ENCODE measurements around the gene BTBD18. TPM values are rescaled to one million over a fixed set of nuclear protein-coding genes. Genes with fewer than 3 reads are reported as not detected.

Gene BTBD18
- total RNA-seq, 2 donors from 2014 or later, result not detected

GRCh38 chr11:57787006-57787604 lies 35.5 kb upstream of the BTBD18 start:
- DNase-seq (ENCODE audit: low spot score), result no peak
- H3K4me3 ChIP-seq, result no peak overlapping the region
- no peaks in the 10 kb centered on the region for H3K27me3 ChIP-seq
- no peaks in the 10 kb centered on the region for H3K9me3 ChIP-seq
- peaks cover 0 to 97% of the 10 kb centered on the region in 2 donors for H3K4me1 ChIP-seq
- peaks cover 15% of the 10 kb centered on the region for H3K36me3 ChIP-seq
- TF ChIP-seq CTCF (IDR thresholded peaks at IDR 0.05), result no peak
- H3K27ac ChIP-seq, result peak overlapping the region in 1 of 2 donors; percentile 35

GRCh38 chr11:57786436-57786835 lies 34.8 kb upstream of the BTBD18 start:
- H3K4me3 ChIP-seq, result no peak overlapping the region
- H3K36me3 ChIP-seq, result peaks cover 8% of the 10 kb centered on the region
- H3K4me1 ChIP-seq, result peaks cover 0 to 97% of the 10 kb centered on the region in 2 donors
- DNase-seq (ENCODE audit: low spot score), result no peak
- TF ChIP-seq CTCF (IDR thresholded peaks at IDR 0.05), result no peak
- no peaks in the 10 kb centered on the region for H3K9me3 ChIP-seq
- H3K27me3 ChIP-seq, result no peaks in the 10 kb centered on the region
- peak overlapping the region in 1 of 2 donors; percentile 35 for H3K27ac ChIP-seq

- Histone ChIP-seq H3K4me1 (peaks cover 0 to 99% of the 10 kb centered on the region in 2 donors), H3K4me3 (no peak overlapping the region), H3K36me3 (no peaks in the 10 kb centered on the region), H3K27me3 (no peaks in the 10 kb centered on the region), H3K27ac (no peak overlapping the region), H3K9me3 (no peaks in the 10 kb centered on the region)
- no peak for TF ChIP-seq CTCF (IDR thresholded peaks at IDR 0.05)
- DNase-seq (ENCODE audit: low spot score), result no peak
Measured at GRCh38 chr11:57785072-57785471, 33.5 kb upstream of the BTBD18 start.

- Histone ChIP-seq H3K9me3 (no peaks in the 10 kb centered on the region), H3K27ac (peak overlapping the region; percentile 79 to 90), H3K36me3 (no peaks in the 10 kb centered on the region), H3K27me3 (no peaks in the 10 kb centered on the region), H3K4me1 (peaks cover 0 to 99% of the 10 kb centered on the region in 2 donors), H3K4me3 (no peak overlapping the region)
- DNase-seq (ENCODE audit: low spot score), result no peak
- TF ChIP-seq CTCF (IDR thresholded peaks at IDR 0.05), result no peak
Measured at GRCh38 chr11:57781529-57781943, 29.9 kb upstream of the BTBD18 start.

GRCh38 chr11:57779276-57779675 lies 27.7 kb upstream of the BTBD18 start:
- no peaks in the 10 kb centered on the region for H3K36me3 ChIP-seq
- H3K27me3 ChIP-seq, result no peaks in the 10 kb centered on the region
- DNase-seq (ENCODE audit: low spot score), result no peak
- no peak for TF ChIP-seq CTCF (IDR thresholded peaks at IDR 0.05)
- peak overlapping the region in 1 of 2 donors; percentile 28 for H3K4me3 ChIP-seq
- H3K9me3 ChIP-seq, result no peaks in the 10 kb centered on the region
- H3K4me1 ChIP-seq, result peaks cover 0 to 100% of the 10 kb centered on the region in 2 donors
- H3K27ac ChIP-seq, result peak overlapping the region; percentile 79 to 90
